OCI-LY1 (cell line): Measurements from ENCODE around the gene LRRN3.

Source experiments
- H2AFZ ChIP-seq: fragments of 200-600 bp; sonication (generic), shearing (Covaris generic); 2 replicates; pipeline ENCODE4 v1.6.0; 2014; ENCODE audit warnings: antibody characterized with exemption, mild to moderate bottlenecking, low read length
- H3F3A ChIP-seq: fragments of 200-600 bp; sonication (generic), shearing (Covaris generic); 2 replicates; pipeline ENCODE4 v1.6.0; 2014; ENCODE audit warnings: mild to moderate bottlenecking, antibody characterized with exemption, low read length, moderate library complexity; ENCODE audit not compliant: insufficient read depth
- H3K27ac ChIP-seq: fragments of 200-600 bp; sonication (generic); 2 replicates; pipeline ENCODE4 v1.5.1; 2014; ENCODE audit warnings: low read length, mixed run types, mild to moderate bottlenecking, low read depth; ENCODE audit not compliant: poor library complexity, severe bottlenecking
- H3K27me3 ChIP-seq: fragments of 200-600 bp; sonication (generic); 2 replicates; pipeline ENCODE4 v1.6.0; 2014; ENCODE audit warnings: antibody characterized with exemption, mild to moderate bottlenecking, low read length, moderate library complexity; ENCODE audit not compliant: insufficient read depth
- H3K36me3 ChIP-seq: fragments of 200-600 bp; sonication (generic); 2 replicates; pipeline ENCODE4 v1.6.1; 2014; ENCODE audit warnings: mild to moderate bottlenecking, antibody characterized with exemption, low read length, moderate library complexity, mixed read lengths; ENCODE audit not compliant: insufficient read depth
- H3K4me1 ChIP-seq: fragments of 200-600 bp; sonication (generic); 2 replicates; pipeline ENCODE4 v1.5.1; 2014; ENCODE audit warnings: mild to moderate bottlenecking, low read length, moderate library complexity; ENCODE audit not compliant: insufficient read depth, severe bottlenecking
- H3K4me2 ChIP-seq: fragments of 200-600 bp; sonication (generic), shearing (Covaris generic); 2 replicates; pipeline ENCODE4 v1.6.1; 2014; ENCODE audit warnings: low read length
- H3K4me3 ChIP-seq: fragments of 200-600 bp; sonication (generic); 2 replicates; pipeline ENCODE4 v1.5.1; 2014; ENCODE audit warnings: low read length, low read depth, mild to moderate bottlenecking, mixed read lengths; ENCODE audit not compliant: poor library complexity, severe bottlenecking
- H3K79me2 ChIP-seq: fragments of 200-600 bp; shearing (Covaris generic); 2 replicates; pipeline ENCODE4 v1.6.1; 2016; ENCODE audit warnings: mixed run types, low read length, mixed read lengths; ENCODE audit not compliant: insufficient read depth
- H3K9ac ChIP-seq: fragments of 200-600 bp; sonication (generic), shearing (Covaris generic); 2 replicates; pipeline ENCODE4 v1.6.1; 2014; ENCODE audit warnings: mild to moderate bottlenecking, low read length, mixed read lengths
- H3K9me2 ChIP-seq: fragments of 200-600 bp; sonication (generic), shearing (Covaris generic); 2 replicates; pipeline ENCODE4 v1.6.1; 2014; ENCODE audit warnings: low read depth, mild to moderate bottlenecking, low read length, mixed read lengths
- H3K9me3 ChIP-seq: fragments of 200-600 bp; shearing (Covaris generic); 2 replicates; pipeline ENCODE4 v1.6.1; 2014; ENCODE audit warnings: low read length, mixed read lengths
- H4K20me1 ChIP-seq: fragments of 200-600 bp; sonication (generic), shearing (Covaris generic); 2 replicates; pipeline ENCODE4 v1.6.0; 2016; ENCODE audit warnings: mild to moderate bottlenecking, low read length; ENCODE audit not compliant: insufficient read depth
- CTCF ChIP-seq: fragments of 200-600 bp; sonication (generic), shearing (Covaris generic); IDR thresholded peaks from 2 replicates; pipeline ENCODE4 v1.5.1; 2017; ENCODE audit warnings: mild to moderate bottlenecking, antibody characterized with exemption, low read length, moderate library complexity, mixed read lengths
- EZH2 ChIP-seq: fragments of 200-600 bp; sonication (generic), shearing (Covaris generic); IDR thresholded peaks from 2 replicates; pipeline ENCODE4 v1.8.0; 2017; ENCODE audit warnings: borderline replicate concordance, mixed run types, mild to moderate bottlenecking, antibody characterized with exemption, low read length, moderate library complexity, mixed read lengths

Gene LRRN3

GRCh38 chr7:111113263-111114017 is 22.5 kb downstream of the LRRN3 start:
- H3K9ac ChIP-seq, result no peak overlapping the region

GRCh38 chr7:111115966-111116365 is 25.0 kb downstream of the LRRN3 start:
- Histone ChIP-seq H3K9ac (no peak overlapping the region), H3F3A (no peaks in the 10 kb centered on the region), H3K27ac (no peak overlapping the region), H3K4me1 (peaks cover 5% of the 10 kb centered on the region), H3K4me2 (no peak overlapping the region), H3K27me3 (no peaks in the 10 kb centered on the region), H3K4me3 (no peak overlapping the region), H4K20me1 (no peaks in the 10 kb centered on the region), H3K36me3 (no peaks in the 10 kb centered on the region), H3K9me3 (no peaks in the 10 kb centered on the region), H3K79me2 (no peaks in the 10 kb centered on the region), H2AFZ (no peak overlapping the region), H3K9me2 (no peaks in the 10 kb centered on the region)
- no peak for TF ChIP-seq CTCF
- no peak for TF ChIP-seq EZH2

More at GRCh38 chr7:111113263-111114017, 22.5 kb downstream of the LRRN3 start:
- H4K20me1 ChIP-seq, result no peaks in the 10 kb centered on the region
- no peak overlapping the region for H3K27ac ChIP-seq
- H3F3A ChIP-seq, result no peaks in the 10 kb centered on the region
- no peak overlapping the region for H2AFZ ChIP-seq
- no peak overlapping the region for H3K4me3 ChIP-seq
- no peaks in the 10 kb centered on the region for H3K27me3 ChIP-seq
- peaks cover 5% of the 10 kb centered on the region for H3K4me1 ChIP-seq
- no peak overlapping the region for H3K4me2 ChIP-seq
- H3K79me2 ChIP-seq, result no peaks in the 10 kb centered on the region
- no peaks in the 10 kb centered on the region for H3K9me3 ChIP-seq
- H3K9me2 ChIP-seq, result no peaks in the 10 kb centered on the region
- no peak for TF ChIP-seq EZH2
- no peak for TF ChIP-seq CTCF
- no peaks in the 10 kb centered on the region; the same call in 1 of the 2 replicates for H3K36me3 ChIP-seq

- Histone ChIP-seq H2AFZ (no peak overlapping the region), H3K36me3 (no peaks in the 10 kb centered on the region), H3K4me1 (no peaks in the 10 kb centered on the region), H3K4me3 (no peak overlapping the region), H4K20me1 (no peaks in the 10 kb centered on the region), H3K9ac (no peak overlapping the region), H3K27ac (no peak overlapping the region), H3K79me2 (no peaks in the 10 kb centered on the region), H3K9me2 (no peaks in the 10 kb centered on the region), H3F3A (no peaks in the 10 kb centered on the region), H3K4me2 (no peak overlapping the region), H3K9me3 (no peaks in the 10 kb centered on the region), H3K27me3 (no peaks in the 10 kb centered on the region)
- TF ChIP-seq CTCF, result no peak
- TF ChIP-seq EZH2, result no peak
Observed at GRCh38 chr7:111126987-111127386, 36.1 kb downstream of the LRRN3 start.
